CD4-positive, alpha-beta T cell treated with Interleukin-17A for 1 hour (primary cell): ENCODE data around the gene ARID4B.
"Not testable (repeated sequence)": the region's sequence is repeated elsewhere in the genome, so short reads cannot be mapped to it uniquely, and the experiment has no call there.

Experiments used
- DNase-seq: peaks from one replicate; pipeline ENCODE4 v3.0.0-alpha.2; 2020

ARID4B gene

DNA sequence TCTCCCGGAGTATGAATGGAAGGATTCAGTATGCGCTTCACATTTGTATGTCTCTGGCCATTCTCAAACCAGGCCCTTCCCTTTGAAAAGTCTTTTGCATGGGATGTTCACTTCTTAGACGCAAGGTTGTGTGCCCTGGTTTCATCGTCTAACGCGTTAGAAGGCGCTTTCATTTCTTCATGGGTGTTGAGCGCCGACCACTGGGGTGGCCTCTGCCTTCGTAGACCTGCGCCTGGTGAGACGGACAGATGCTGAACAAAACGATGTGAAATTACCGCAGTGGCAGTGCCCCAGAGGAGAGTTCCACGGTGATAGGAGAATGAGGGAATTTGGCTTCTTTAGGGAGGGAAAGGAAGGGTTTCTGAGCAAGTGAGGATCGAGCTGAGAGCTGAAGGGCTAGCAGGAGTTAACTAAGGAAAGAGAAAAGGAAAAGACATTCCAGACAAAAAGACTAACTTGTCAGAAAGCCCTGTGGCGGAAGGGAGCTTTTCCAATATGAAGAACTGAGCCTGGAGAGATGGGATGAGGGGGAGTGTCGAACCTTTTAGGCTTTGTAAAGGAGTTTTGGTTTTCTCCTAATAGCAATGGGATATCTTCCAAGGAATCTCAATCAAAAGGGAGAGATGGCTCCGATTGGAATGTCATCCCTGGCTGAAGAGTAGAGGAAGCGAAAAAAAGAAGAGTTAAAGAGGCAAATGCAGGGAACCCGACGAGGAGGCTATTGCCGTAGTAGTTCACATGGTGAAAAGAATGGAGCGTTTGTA, 1.3 kb upstream of the ARID4B start:
- peak; percentile 74 for DNase-seq

DNA sequence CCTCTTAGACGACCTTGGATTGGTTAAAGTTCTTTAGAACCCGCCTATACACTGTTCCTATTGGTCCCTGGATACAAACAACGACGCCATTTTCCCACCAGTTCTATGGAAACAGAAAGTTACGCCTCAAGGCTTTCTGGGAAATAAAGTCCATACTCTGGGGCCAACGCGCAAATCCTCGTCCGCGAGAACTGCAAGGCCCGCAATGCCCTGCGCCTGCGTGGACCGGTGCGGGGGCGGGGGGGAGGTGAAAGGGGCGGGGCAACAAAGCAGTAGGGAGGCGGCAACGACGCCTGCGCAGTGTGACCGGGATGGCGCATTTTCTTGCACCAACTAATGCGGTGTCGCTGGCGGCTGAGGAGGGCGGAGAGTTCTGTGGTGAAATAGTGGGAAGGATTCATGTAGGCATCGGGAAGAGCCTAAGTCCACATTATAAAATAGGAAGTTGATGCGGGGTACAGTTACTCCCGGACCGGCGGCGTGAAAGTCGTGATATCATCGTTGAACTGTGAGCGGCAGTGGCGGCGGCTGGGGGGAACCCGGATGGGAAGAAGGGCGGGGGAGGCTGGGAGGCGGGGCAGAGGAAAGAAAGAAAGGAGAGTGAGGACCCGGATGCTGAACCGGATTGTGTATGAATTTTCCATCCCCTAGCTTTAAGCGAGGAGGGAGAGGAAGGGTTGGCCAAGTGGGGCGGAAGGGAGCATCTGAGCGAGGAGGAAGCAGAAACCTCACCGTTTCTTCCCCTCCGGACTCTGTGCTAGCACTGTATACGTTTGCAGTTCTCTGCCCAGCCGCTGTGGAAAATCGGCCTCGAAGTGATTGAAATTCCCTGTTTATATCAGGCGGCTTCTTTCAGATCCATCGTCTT, 526 bp upstream of the ARID4B start, which contains the start of gene GGPS1:
Gene GGPS1 (plus strand): TSS at position 300 of the 868 bp plus-strand sequence. CDS start 6,695 bp downstream, outside the sequence.
- DNase-seq, result peak; percentile 100

GRCh38 chr1:235326719-235327558, 1.0 kb downstream of the ARID4B start:
- DNase-seq, result peak; percentile 76

- DNase-seq, result no peak
Observed at GRCh38 chr1:235325854-235326253, 2.1 kb downstream of the ARID4B start.

- no peak for DNase-seq
Observed at GRCh38 chr1:235325139-235325538, 2.8 kb downstream of the ARID4B start.

DNA sequence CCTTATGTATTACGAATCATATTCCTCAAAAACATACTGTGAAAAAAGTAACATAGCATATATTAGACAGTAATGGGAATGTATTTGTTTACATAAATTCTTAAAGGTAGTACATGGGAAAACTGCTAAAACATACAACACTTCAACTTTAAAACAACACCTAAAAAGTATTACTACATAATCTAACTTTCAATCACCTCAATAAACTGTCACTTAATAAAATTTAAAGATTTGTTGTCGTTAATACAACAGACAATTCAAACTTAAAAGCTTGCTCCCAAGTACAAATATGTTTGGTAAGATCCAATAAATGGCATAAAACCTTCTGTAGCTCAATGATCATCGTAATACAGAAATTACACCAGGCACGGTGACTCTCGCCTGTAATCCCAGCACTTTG, 3.7 kb downstream of the ARID4B start:
- DNase-seq, result no peak

- DNase-seq, result no peak
Observed at GRCh38 chr1:235320521-235321179, 7.3 kb downstream of the ARID4B start.

- DNase-seq, result no peak
Observed at GRCh38 chr1:235319255-235319654, 8.7 kb downstream of the ARID4B start.

DNA sequence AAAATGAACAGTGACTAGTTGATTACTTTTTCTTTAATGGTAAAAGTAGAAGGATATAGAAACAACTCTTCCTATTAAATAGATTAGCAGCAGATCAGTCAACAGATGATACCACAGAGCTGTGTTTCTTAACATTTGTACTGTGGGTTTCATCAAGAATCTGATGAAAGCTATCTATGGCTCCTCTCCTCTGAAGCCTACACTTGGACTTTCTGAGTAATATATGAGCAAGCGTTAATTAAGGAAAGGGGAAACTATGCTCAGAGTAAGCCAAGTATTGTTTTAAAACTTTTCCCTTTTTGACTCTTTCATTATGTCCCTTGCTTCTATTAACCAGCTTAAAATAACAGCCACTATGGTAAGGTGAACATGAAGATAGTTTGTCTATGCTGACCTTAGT, 10.8 kb downstream of the ARID4B start:
- no peak for DNase-seq

DNA sequence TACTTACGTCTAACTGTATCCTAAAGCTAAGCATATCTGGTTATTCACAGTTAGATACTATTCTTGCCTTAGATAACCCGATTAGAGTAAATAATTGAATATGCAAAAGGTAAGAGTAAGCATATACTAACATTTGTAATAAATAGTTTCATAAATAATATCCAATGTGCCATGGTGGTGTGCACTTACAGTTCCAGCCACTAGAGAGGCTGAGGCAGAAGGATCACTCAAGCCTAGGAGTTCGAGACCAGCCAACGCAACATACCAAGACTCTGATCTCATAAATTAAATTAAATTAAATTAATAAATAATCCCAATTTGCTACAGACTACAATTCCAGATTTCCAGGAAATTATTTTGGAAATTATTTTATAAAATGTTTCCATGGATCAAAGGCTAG, 12.2 kb downstream of the ARID4B start:
- DNase-seq, result no peak

DNA sequence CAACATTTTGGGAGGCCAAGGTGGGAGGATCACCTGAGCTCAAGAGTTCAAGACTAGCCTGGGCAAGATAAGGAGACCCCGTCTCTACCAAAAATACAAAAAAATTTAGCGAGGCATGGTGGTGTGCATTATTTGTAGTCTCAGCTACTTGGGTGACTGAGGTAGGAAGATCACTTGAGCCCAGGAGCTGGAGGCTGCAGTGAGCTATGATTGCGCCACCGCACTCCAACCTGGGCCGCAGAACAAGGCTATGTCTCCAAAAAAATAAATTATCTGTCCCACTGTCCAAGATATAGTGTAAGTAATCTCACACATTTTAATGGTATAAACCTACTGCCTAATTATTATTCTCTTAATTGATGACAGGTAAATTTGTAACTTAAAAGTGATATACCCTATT, 12.8 kb downstream of the ARID4B start:
- no peak for DNase-seq

DNA sequence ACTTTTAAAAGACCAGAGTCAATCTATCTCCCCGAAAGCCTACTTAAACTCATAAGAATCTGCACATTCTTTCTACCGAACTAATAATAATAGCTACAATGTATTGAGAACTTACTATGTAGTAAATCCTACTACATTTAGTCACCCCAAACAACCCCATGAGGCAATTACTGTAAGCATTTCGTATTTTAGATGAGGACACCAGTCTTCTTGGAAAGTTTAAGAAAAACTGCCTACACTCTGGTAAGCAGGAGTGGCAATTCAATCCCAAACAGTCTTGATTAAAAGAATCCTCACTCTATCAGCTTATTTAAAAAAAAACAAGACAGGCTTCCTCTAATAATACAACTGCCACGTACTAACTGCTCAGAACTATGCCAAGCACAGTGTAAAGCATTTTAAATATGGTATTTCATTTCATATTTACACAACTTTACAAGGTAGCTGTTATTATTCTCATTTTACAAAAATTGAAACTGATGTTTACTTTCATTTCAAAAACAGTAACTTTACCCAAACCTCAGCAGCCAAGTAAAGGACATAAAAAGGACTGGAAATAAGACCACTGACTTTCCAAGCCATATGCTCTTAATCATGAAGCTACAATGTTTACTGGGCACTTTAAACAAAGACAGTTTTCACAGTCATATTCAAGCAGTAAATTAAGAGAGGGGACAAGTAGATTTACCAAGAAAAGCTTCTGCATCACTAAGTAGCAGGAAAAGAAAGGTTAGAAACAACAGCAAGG, 13.9 kb downstream of the ARID4B start:
- no peak for DNase-seq

GRCh38 chr1:235313262-235313661, 14.7 kb downstream of the ARID4B start:
- no peak for DNase-seq

DNA sequence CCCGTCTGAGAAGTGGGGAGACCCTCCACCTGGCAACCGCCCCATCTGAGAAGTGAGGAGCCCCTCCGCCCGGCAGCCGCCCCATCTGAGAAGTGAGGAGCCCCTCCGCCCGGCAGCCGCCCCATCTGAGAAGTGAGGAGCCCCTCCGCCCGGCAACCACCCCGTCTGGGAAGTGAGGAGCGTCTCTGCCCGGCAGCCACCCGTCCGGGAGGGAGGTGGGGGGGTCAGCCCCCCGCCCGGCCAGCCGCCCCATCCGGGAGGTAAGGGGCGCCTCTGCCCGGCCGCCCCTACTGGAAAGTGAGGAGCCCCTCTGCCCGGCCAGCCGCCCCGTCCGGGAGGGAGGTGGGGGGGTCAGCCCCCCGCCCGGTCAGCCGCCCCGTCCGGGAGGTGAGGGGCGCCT, 18.8 kb downstream of the ARID4B start:
- not testable (repeated sequence) for DNase-seq

DNA sequence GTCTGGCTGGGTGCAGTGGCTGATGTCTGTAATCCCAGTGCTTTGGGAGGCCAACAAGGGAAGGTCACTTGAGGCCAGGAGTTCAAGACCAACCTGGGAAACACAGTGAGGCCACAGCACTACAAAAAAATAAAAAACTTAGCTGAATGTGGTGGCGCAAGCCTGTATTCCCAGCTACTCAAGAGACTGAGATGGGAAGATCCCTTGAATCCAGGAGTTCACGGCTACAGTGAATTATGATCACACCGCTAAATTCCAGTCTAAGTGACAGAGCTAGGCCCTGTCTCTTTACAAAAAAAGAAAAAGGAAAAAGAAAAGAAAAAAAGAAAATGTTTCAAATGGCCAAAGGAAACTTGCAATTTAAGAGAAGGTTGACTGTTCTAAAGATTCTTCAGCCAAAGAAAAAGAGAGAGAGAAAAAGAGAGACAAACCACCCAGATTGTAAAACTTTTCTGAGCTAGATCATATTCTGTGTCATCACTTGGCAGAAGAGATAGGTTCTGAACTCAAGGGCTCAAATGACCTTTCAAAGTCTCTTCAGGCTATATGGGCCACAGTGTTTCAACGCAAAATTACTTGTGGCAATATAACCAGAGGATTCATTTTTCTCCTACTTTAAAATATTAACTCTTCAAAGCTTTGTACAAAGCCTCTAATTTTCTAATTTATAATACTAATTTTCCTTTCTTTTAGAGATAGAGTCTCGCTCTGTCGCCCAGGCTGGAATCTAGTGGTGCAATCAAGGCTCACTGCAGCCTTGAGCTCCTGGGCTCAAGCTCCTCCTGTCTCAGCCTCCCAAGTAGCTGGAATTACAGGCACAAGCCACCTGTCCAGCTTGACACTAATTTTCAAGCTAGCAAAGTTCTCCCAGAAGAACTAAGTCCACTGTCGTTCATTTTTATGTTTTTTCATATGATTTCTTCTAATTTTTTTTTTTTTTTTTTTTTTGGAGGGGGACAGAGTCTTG, 20.5 kb downstream of the ARID4B start:
- no peak for DNase-seq

DNA sequence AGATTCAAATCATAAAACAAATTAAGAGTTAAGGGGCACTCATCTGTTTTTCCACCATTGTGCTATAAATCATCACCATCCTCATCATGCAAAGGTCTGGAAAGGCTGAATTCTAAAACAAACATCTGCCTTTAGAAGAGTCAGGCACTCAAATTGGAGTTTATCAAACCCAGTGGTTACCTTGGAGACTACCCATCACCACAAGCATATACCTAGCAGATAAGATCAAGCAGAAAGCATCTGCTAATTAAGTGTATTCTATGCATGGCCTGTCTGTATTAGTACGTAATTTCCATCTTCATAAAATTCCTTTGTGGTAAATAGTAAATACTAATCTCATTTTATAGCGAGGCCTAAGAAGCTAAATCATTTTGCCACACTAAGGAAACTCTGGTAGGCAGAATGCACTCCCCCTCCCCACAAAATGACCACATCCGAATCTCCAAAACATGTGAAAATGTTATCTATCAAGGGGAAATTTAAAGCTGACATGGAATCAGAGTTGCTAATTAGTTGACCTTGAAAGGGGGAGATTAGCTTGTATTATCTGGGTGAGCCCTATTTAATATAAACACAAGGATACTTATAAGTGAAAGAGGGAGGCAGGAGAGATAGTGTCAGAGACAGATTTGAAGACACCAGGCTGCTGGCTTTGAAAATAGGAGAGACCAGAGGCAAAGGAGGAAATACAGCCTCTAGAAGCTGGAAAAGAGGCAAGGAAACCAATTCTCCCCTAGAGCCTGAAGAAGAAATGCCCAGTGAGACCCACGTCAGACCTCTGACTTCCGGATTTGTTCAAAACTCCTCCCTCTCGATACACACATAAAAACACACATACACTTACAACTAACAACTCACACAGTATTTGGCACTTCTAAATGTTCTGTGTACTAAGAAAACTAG, 23.2 kb downstream of the ARID4B start:
- peak; percentile 84 for DNase-seq

- DNase-seq, result no peak
Observed at GRCh38 chr1:235302143-235302542, 25.8 kb downstream of the ARID4B start.

DNA sequence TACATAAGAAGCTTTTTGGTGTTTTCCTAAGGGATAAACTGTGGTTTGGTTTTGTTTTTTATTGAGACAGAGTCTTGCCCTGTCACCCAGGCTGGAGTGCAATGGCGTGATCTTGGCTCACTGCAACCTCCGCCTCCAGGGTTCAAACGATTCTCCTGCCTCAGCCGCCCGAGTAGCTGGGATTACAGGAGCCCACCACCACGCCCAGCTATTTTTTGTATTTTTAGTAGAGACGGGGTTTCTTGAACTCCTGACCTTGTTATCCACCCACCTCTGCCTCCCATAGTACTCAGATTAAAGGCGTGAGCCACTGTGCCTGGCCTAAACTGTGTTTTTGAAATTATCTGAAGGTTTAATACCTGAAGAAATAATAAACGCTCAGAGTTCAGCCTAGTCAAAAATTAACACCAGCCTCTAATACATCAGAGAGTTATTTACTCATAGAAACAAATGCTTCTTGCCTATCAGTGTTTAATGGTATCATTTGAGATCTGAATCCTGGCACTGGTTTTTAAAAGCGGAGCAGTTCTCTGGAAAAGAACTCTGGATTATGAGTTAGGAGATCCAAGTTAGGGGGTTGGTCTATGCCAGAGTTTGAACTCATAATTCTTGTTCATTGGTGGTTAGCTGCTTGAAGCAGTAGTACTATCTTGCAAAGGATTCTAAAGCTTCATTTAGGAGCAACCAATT, 28.7 kb downstream of the ARID4B start:
- no peak for DNase-seq

GRCh38 chr1:235298758-235299157, 29.2 kb downstream of the ARID4B start:
- DNase-seq, result no peak
